Left kidney (tissue), 8 donors: ENCODE results near the gene SCLY. TPM values are rescaled to one million over a fixed set of nuclear protein-coding genes. Genes with fewer than 3 reads are reported as not detected.
"Not testable (repeated sequence)": the region's sequence is repeated elsewhere in the genome, so short reads cannot be mapped to it uniquely, and the experiment has no call there.

ENCODE experiments used
- DNase-seq: peaks from one replicate; pipeline ENCODE4 v3.0.0-alpha.2; 2013
- long read RNA-seq, 8 donors: transcript quantifications; one replicate each; lab custom pipeline, GENCODE V29; 2026
- polyA plus RNA-seq: library from polyadenylated mRNA; unstranded; fragments of 120-200 nt; gene quantifications from one replicate; pipeline ENCODE4 v1.2.1, GENCODE V29; 2013; ENCODE audit not compliant: insufficient read length

The SCLY gene, protein sequence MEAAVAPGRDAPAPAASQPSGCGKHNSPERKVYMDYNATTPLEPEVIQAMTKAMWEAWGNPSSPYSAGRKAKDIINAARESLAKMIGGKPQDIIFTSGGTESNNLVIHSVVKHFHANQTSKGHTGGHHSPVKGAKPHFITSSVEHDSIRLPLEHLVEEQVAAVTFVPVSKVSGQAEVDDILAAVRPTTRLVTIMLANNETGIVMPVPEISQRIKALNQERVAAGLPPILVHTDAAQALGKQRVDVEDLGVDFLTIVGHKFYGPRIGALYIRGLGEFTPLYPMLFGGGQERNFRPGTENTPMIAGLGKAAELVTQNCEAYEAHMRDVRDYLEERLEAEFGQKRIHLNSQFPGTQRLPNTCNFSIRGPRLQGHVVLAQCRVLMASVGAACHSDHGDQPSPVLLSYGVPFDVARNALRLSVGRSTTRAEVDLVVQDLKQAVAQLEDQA
- polyA plus RNA-seq, result 34.0 TPM
- long read RNA-seq, donor 1, partial matches to known transcripts, result 0 of 5 reads
- long read RNA-seq, donor 1, other reads (novel, unspliced or antisense), result 0 of 5 reads
- long read RNA-seq, donor 2, partial matches to known transcripts, result 0 of 6 reads
- long read RNA-seq, donor 2, other reads (novel, unspliced or antisense), result 0 of 6 reads
- long read RNA-seq, donor 3, partial matches to known transcripts, result 0 of 8 reads
- long read RNA-seq, donor 3, other reads (novel, unspliced or antisense), result 0 of 8 reads
- long read RNA-seq, donor 4, partial matches to known transcripts, result 0 of 1 reads
- long read RNA-seq, donor 4, other reads (novel, unspliced or antisense), result 0 of 1 reads
- long read RNA-seq, donor 5, transcript SCLY-202 (8 exons, 1,774 nt), result minor isoform, 5 of 12 reads
- long read RNA-seq, donor 5, transcript SCLY-201 (12 exons, 2,562 nt), result major isoform, 7 of 12 reads
- long read RNA-seq, donor 5, partial matches to known transcripts, result 0 of 12 reads
- long read RNA-seq, donor 5, other reads (novel, unspliced or antisense), result 0 of 12 reads
- long read RNA-seq, donor 6, transcript SCLY-201 (12 exons, 2,562 nt), result major isoform, 5 of 6 reads
- long read RNA-seq, donor 6, partial matches to known transcripts, result 0 of 6 reads
- long read RNA-seq, donor 6, other reads (novel, unspliced or antisense), result 0 of 6 reads
- long read RNA-seq, donor 7, transcript SCLY-201 (12 exons, 2,562 nt), result major isoform, 8 of 9 reads
- long read RNA-seq, donor 7, partial matches to known transcripts, result 0 of 9 reads
- long read RNA-seq, donor 7, other reads (novel, unspliced or antisense), result 0 of 9 reads
- long read RNA-seq, donor 8, partial matches to known transcripts, result 0 of 3 reads
- long read RNA-seq, donor 8, other reads (novel, unspliced or antisense), result 0 of 3 reads

DNA sequence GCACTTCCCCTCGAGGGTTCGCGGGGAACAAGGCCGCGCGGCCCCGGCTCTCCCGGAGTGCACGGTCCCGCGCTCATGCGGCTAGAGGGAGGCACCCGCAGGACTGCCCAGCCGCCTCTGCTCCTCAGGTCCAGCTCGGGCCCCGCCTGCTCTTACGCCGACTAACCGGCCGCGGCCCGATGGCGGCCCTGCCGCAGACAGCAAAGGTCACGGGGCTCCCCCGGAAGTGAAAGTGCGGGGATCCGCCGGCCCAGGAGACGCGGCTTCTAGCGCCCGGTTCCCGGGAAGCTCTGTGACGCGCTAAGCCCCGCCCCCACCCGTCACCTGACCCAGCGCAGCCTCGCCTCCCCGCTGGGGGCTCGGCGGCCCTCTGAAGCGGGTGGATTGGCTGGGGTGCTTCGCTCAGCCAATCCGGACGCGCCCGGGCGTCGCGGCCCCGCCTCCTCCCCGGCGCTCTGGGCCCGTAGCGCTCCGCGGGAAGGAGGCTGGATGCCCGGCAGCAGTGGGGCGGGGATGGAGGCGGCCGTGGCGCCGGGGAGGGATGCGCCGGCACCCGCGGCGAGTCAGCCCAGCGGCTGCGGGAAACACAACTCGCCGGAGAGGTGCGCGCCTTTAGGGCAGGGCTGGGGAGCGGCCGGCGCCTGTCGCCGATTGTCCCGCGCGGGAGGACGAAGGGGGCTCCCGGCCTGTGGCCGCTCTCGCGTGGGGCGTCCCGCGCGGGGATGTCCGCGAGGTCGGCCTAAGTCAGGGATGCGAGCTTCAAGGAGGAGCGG is at the start of gene SCLY:
Gene SCLY (plus strand): TSS at position 460 of the 773 bp plus-strand sequence. CDS start 54 bp downstream, at position 514.
- DNase-seq, result peak; percentile 97

DNA sequence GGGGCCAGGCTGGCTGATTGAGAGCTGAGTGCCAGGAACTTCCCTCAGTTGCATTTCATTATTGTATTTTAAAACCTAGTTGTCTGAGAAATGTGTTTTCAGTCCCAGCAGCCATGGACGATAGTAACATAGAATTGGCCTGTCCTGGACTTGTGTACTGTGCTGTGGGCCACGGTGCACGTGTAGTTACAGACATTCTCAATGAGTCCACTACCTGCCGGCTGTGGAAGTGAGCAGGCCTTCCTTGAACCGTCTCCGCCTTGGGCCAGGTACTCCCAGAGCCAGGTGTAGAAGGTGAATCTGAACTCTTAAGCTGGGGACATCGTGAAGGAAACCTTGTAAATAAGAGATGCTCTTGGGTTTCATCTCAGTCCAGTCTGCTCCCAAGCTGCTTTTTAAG is 47.0 kb upstream of the SCLY start:
- DNase-seq, result no peak

DNA sequence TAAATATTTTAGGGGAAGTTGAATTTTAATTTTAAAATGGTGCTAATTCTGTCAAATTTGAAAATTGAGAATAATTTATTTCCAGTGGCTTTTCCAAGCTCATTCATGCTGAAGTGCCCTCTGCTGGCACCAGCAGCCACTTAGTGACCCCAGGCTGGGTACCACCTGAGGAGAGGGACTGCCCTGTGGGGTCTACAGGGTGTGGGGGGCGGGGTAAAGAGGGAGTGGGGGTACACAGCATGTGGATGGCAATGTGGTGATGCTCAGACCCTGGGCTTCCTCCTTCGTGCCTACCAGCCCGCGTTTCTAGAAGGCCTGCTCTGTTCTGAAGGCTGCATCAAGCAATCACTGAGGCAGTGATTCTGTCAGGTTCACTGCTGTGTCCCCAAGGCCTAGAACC is 45.1 kb upstream of the SCLY start:
- DNase-seq, result no peak

DNA sequence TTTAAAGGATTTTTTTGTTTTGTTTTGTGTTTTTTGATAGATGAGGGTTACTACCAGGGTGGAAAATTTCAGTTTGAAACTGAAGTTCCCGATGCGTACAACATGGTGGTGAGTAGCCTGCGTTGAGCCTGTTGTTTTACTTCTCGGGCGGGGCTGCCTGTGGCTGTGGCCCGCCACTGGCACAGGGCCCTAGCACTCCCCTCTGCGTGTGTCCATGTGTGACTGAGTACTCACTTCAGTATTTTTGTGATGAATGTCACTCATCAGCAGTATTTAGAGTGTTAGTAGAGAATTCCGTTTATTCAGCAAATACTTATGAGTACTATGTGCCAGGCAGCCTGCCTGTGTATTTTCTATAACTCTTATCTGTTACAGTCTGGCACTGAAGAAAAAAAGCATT is 44.3 kb upstream of the SCLY start:
- DNase-seq, result no peak

DNA sequence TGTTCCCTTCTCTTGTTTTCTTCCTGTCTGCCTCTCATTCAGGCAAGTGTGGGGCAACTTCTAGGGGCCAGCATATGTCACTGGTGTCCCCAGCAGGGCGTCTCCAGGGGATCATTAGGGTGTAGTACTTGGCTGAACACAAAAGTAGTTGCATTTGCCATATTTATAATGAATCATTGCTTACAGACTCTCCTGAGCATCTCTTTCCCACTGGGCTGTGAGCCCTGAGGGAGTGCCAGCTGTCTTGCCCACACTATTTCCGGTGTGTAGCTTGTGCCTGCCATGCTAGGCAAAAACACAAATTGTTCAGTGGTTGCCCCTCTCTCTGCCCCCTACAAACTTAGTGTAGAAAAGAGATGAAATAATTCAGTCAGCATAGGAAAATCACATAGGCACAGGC is 40.8 kb upstream of the SCLY start:
- no peak for DNase-seq

DNA sequence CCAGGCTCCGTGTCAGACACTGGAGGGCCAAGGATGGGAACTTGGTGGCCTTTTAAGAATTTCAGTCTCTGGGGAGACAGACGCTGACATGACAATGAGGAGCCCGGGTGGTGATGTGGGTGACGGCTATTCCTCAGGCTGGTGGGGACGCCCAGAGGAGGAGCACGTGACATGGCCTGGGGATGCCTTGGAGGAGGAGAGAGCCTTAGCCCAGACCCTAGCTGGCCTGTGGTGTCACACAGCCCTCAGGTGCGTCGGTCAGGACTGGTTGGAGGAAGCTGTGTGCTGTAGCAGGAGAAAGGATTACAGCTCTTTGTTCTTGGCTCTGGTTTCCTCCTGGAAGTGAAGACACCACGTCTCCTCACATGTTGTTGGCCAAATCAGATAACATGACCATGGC is 40.0 kb upstream of the SCLY start:
- DNase-seq, result no peak

DNA sequence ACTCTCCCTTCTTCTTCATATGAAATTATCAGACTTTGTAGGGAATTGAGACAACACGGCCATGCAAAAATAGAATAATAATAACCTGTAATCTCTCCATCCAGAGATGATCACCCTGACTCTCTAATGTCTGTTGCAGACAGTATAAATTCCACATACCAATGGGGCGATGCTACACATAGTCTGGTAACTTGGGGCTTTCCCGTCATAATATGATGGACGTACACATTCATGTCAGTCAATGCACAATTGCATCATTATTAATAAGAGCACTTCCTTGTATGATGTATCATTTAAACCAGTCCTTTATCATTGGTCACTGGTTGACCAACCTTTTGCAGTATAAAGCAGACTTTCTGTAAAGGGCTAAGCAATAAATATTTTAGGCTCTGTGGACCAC is 39.5 kb upstream of the SCLY start:
- DNase-seq, result no peak

DNA sequence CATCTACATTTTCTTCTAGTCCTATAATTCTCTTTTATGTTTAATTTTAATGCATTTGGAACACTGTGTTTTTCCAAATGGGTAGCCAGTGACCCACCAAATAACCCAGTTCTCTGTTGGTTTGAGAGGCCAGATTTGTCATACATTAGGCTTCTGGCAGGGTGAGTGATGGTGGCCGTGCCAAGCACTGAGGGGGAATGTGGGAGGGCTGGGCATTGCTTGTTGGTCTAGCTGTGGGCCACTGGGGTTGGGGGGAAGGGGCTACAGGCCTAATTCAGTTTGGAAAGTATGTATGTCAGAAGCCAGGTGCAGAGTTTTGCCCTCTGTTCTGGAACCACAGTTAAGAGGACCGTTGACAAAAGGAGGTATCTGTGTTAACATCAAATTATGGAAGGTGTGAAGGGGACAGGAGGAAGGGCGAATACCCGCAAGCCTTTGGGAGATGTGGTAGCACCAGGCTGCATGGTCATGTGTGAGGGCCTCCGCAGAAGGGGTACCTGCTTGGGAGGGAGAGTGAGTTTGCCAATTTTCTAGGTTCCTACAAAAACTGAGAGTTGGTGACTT is 38.1 kb upstream of the SCLY start:
- DNase-seq, result no peak

DNA sequence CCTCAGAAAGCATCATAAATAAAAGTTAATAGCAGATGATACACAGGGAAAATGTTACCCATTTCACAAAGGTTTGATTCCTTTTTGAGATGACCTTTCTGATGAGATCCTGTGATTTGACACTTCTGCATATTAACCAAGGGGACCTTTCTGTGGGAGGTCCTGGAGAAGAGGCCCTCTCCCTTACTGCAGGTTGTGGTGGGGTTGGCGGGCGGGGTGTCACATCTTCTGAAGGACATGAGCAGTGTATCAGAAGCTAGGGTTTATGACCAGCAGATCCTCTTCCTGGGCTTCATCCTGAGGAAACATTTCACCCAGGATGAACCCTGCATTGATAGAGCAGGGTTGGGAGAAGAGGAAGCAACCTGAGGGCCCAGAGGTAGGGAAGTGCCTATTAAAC is 37.2 kb upstream of the SCLY start:
- DNase-seq, result no peak

DNA sequence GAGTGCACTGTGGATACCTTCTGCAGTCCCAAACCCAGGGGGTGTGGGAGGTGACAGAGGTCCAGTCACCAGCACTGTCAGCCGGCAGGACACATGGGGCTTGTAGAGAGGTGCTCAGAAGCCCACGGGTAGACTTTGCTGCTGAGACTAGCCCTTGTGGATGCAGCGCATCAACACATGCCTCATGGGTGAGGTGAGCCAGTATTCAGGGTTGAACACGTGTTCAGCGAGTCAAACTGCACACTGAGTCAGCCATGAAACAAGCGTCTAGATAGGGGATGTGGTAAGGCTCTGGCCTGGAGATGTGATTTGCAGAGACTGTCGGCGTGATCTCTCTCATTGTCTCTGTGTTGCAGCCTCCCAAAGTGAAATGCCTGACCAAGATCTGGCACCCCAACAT is 35.8 kb upstream of the SCLY start:
- no peak for DNase-seq

DNA sequence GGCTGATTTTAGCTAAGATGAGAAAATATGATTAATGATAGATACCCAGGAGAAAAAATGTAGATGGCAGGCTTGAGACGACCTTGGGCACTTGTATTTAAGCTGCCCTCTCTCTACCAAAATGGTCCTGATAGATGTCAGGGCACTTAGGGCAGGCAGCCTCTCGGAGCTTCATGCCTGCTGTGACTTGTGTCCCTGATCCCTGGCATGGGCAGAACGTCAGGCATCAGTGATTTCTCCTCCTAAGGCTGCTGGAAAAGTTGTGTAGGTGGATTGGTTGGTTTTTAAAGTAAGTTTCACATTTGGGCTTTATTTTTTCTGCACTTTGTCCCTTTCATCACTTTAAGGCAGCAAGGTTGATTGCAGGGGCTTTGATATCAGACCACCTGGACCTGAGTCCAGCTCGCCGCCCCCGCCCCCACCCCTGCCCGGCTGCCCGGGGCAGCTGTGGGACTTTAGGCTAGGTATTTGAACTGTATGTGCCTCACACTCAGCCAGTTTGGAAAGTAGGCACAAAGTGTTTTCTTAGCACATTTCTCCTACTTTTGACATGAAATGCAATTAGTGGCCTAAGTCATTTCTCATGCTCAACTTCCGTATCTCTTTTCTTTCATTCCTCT is 35.0 kb upstream of the SCLY start:
- no peak for DNase-seq

DNA sequence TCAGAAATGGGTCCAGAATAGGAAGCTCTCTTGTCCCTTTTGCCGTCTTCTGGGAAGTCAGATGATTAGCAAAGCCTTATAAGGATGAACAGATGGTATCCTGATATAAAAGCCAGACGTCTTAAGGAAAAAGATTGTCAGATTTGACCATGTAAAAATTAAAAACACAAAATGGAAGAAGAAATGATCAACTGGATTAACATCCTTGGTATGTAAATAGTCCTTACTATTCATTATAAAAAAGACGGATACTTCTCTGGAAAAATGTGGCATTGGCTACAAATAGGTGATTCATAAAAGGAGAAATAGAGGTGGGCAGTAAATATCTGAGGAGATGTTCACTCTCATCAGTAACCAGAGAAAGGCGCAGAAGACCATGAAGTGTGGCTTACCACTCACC is 33.7 kb upstream of the SCLY start:
- no peak for DNase-seq

DNA sequence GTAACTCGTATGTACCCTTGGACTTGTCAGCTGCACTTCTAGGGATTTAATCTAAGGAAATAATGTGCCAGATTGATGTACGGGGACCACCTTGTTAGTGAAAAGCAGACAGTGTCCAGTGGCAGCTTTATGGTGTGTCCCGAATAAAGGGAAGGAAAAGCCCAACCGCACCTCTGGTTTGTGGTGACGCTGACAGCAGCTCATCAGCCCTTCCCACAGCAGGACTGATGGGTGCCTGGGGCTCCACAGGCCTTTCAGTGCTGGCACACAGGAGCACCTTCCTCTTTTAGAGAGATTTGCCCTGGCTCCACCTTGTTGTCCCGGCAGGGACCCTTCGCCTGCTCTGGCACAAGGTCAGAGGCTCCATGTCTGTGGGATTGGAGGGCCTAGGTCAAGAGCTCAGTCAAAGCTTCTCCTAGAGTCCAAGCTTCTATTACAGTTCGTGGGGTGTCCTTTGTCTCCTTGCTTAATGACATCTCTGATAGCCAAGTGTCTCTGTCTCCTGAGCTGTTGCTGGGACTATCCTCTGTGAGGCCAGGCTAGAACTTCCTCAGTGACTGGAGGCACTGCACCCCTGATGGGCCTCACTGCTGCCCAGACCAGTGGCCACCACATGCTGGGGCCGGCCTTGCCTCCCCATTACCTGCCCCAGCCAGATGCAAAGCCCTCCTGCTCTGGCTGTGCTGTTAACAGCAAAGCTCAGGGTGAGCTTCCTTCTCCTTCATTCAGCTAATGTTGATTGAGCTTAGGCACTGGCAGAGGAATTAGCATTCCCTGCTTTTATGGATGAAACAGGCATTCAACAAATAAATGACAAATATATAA is 33.0 kb upstream of the SCLY start:
- no peak for DNase-seq

DNA sequence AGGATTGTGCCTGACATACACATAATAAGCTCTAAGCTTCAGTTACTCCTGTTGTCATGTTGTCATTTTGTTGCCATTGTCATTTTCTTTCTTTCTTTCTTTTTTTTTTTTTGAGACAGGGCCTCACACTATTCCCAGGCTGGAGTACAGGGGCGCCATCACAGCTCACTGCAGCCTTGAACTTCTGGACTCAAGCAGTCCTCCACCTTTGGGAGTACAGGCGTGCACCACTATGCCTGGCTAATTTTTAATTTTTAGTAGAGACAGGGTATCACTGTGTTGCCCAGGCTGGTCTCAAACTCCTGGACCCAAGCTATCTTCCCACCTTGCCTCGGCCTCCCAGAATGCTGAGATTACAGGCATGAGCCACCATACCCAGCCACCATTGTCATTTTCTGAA is 30.9 kb upstream of the SCLY start:
- no peak for DNase-seq

DNA sequence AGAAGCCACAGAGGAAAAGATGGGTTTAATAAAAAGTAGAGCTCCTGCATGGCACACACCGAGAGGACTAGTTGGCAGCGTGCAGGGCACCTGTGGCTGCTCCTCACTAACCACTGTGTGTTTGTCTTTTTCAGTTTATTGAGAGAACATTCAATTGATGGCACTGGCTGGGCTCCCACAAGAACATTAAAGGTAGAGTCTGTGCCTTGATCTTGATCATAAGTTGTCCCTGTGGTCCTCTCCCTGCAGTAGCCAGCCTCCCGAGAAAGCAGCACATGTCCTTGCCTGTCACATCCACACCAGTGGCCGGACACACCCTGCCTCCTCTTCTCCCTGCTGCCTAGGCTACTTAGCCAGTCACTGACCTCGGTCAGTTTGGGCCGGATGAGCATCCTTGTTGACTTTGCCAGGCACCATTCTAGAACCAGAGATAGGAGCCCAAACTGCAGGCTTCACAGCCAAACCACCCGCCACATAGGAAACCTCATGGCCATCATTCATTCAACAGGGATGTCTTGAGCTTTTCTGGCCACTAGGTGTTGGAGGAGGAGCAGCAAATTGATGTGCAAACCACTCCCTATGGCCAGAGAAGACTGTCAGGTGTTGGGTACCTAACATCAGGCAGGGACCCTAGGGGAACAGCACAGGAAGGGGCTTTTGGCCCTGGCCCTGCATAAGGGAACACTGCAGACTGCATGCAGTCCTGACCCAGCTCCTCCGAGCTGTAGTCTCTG is 30.2 kb upstream of the SCLY start:
- no peak for DNase-seq

DNA sequence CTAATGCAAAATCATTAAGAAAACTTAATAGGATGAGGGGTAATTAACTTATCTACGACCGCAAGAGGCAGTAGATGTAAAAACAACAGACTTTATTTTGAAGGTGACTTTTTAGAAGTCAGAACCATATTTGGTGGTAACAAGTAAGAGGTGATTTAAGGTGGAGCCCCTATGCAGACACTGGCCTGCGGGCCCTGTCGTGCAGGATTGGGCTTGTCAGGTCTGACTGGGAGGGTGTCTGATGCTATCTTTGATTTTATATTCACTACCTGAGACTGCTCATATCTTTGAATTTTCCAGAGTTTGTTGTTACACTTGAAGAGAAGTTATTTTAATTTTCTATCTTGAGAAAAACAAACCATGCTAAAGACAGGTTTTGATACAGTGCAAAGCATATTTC is 29.1 kb upstream of the SCLY start:
- no peak for DNase-seq

DNA sequence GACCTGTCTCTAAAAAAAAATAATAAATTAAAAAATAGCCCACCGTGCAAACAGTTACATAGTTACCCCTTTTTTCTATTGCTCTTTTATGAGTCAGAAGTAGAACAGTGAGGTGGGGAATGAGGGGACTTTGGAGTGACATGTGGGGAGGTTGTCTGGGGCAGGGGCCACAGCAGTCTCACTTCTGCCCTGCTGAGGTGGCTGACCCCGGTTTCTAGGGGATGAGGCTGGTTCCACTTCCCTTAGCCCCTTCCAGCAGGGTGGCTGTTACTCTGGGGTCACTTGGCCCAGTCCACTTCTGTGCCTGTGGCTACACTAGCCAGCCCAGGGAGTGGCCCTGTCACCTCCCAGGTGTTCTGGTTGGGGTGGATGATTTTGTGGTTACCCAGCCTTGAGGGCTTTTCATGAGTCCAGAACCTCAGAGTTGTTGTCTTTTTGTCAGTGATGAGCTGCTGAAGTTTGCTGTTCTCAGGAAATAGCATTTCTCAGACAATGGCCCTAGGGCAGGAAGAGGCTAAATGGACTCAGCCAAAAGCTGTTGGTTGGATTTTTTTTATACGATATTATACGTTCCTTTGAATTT is 28.0 kb upstream of the SCLY start:
- no peak for DNase-seq

DNA sequence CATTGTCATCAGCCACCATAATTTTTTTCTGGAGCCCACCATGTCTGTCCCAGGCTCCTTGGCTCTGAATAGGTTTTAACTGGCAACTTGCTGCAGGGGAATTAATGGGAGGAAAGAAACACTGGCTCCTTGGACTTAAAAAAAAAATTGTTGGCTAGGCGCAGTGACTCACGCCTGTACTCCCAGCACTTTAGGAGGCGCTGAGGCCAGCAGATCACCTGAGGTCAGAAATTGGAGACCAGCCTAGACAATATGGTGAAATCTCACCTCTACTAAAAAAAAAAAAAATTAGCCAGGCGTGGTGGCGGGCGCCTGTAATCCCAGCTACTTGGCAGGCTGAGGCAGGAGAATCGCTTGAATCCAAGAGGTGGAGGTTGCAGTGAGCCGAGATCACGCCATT is 26.8 kb upstream of the SCLY start:
- DNase-seq, result not testable (repeated sequence)

DNA sequence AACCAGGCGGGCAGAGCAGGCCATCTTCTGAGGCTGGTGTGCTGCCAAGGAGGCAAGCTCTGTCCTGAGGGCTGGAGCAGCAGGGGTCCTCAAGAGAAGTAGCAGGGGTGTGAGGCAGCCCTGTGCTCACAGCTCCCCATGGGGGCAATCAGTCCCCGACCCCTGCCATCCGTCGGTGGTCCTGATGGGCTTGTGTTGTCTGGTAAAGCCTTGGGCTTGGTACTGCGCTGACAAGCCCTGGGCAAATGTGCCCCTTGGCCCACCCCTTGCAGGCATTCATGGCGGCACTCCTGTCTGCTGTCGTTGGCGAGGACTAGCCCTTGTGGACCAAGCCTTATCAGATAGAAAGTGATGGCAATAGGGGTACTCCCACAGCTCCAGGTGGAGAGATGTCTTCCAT is 22.6 kb upstream of the SCLY start:
- DNase-seq, result no peak
